Measurements from ENCODE around the gene COLEC11. TPM values are rescaled to one million over a fixed set of nuclear protein-coding genes. Genes with fewer than 3 reads are reported as not detected.
"Not testable (repeated sequence)": the region's sequence is repeated elsewhere in the genome, so short reads cannot be mapped to it uniquely, and the experiment has no call there.

Gene COLEC11
- total and polyA plus RNA-seq, 2 donors from 2014 or later = 7.6 to 34.6 TPM

GRCh38 chr2:3563521-3563976 is 31.4 kb upstream of the COLEC11 start:
- intact Hi-C loops (cut with DNase I) = no loop called here
- Histone ChIP-seq H3K4me1 (ENCODE audit: control insufficient read depth in 2 of 3, insufficient read depth in 2 of 3, low read depth in 1 of 3, low read length in 3 of 3) (no peaks in the 10 kb centered on the region), H3K9me3 (ENCODE audit: control insufficient read depth in 2 of 3, insufficient read depth in 1 of 3, low read length in 3 of 3) (no peaks in the 10 kb centered on the region), H3K27ac (ENCODE audit: low read depth in 2 of 2, low read length in 2 of 2) (no peak overlapping the region), H3K27me3 (ENCODE audit: control insufficient read depth, insufficient read depth, low read length) (no peaks in the 10 kb centered on the region), H3K9ac (ENCODE audit: low read length in 3 of 3) (no peak overlapping the region), H3K4me3 (ENCODE audit: low read length in 3 of 3) (no peak overlapping the region), H3K36me3 (ENCODE audit: control insufficient read depth in 2 of 3, insufficient read depth in 3 of 3, low read length in 3 of 3) (no peaks in the 10 kb centered on the region)
- DNase-seq (no peak), FAIRE-seq (no peak)
- TF ChIP-seq, protein P1, sequence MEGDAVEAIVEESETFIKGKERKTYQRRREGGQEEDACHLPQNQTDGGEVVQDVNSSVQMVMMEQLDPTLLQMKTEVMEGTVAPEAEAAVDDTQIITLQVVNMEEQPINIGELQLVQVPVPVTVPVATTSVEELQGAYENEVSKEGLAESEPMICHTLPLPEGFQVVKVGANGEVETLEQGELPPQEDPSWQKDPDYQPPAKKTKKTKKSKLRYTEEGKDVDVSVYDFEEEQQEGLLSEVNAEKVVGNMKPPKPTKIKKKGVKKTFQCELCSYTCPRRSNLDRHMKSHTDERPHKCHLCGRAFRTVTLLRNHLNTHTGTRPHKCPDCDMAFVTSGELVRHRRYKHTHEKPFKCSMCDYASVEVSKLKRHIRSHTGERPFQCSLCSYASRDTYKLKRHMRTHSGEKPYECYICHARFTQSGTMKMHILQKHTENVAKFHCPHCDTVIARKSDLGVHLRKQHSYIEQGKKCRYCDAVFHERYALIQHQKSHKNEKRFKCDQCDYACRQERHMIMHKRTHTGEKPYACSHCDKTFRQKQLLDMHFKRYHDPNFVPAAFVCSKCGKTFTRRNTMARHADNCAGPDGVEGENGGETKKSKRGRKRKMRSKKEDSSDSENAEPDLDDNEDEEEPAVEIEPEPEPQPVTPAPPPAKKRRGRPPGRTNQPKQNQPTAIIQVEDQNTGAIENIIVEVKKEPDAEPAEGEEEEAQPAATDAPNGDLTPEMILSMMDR (IDR thresholded peaks at IDR 0.05; ENCODE audit: borderline replicate concordance, extremely low read depth, insufficient read depth) = no peak

GRCh38 chr2:3565117-3565516 is 29.8 kb upstream of the COLEC11 start:
- H3K9ac ChIP-seq (ENCODE audit: low read length in 3 of 3) = no peak overlapping the region
- no peak overlapping the region for H3K27ac ChIP-seq (ENCODE audit: low read depth in 2 of 2, low read length in 2 of 2)
- TF ChIP-seq, protein P1 (IDR thresholded peaks at IDR 0.05; ENCODE audit: borderline replicate concordance, extremely low read depth, insufficient read depth) = no peak
- FAIRE-seq = no peak
- intact Hi-C loops (cut with DNase I) = no loop called here
- no peaks in the 10 kb centered on the region for H3K27me3 ChIP-seq (ENCODE audit: control insufficient read depth, insufficient read depth, low read length)
- no peaks in the 10 kb centered on the region for H3K36me3 ChIP-seq (ENCODE audit: control insufficient read depth in 2 of 3, insufficient read depth in 3 of 3, low read length in 3 of 3)
- no peak overlapping the region for H3K4me3 ChIP-seq (ENCODE audit: low read length in 3 of 3)
- H3K9me3 ChIP-seq (ENCODE audit: control insufficient read depth in 2 of 3, insufficient read depth in 1 of 3, low read length in 3 of 3) = no peaks in the 10 kb centered on the region
- no peak for DNase-seq
- no peaks in the 10 kb centered on the region for H3K4me1 ChIP-seq (ENCODE audit: control insufficient read depth in 2 of 3, insufficient read depth in 2 of 3, low read depth in 1 of 3, low read length in 3 of 3)

- Histone ChIP-seq H3K27ac (ENCODE audit: low read depth in 2 of 2, low read length in 2 of 2) (no peak overlapping the region), H3K36me3 (ENCODE audit: control insufficient read depth in 2 of 3, insufficient read depth in 3 of 3, low read length in 3 of 3) (no peaks in the 10 kb centered on the region), H3K27me3 (ENCODE audit: control insufficient read depth, insufficient read depth, low read length) (no peaks in the 10 kb centered on the region), H3K4me3 (ENCODE audit: low read length in 3 of 3) (no peak overlapping the region), H3K4me1 (ENCODE audit: control insufficient read depth in 2 of 3, insufficient read depth in 2 of 3, low read depth in 1 of 3, low read length in 3 of 3) (no peaks in the 10 kb centered on the region), H3K9ac (ENCODE audit: low read length in 3 of 3) (no peak overlapping the region), H3K9me3 (ENCODE audit: control insufficient read depth in 2 of 3, insufficient read depth in 1 of 3, low read length in 3 of 3) (no peaks in the 10 kb centered on the region)
- intact Hi-C loops (cut with DNase I) = no loop called here
- DNase-seq = no peak
- TF ChIP-seq, protein P1 (IDR thresholded peaks at IDR 0.05; ENCODE audit: borderline replicate concordance, extremely low read depth, insufficient read depth) = no peak
- FAIRE-seq = no peak
Observed at GRCh38 chr2:3566806-3567205, 28.1 kb upstream of the COLEC11 start.

GRCh38 chr2:3569656-3570055 is 25.3 kb upstream of the COLEC11 start:
- FAIRE-seq; intact Hi-C loops (cut with DNase I); H3K27ac ChIP-seq (ENCODE audit: low read depth in 2 of 2, low read length in 2 of 2); DNase-seq; H3K4me1 ChIP-seq (ENCODE audit: control insufficient read depth in 2 of 3, insufficient read depth in 2 of 3, low read depth in 1 of 3, low read length in 3 of 3); H3K36me3 ChIP-seq (ENCODE audit: control insufficient read depth in 2 of 3, insufficient read depth in 3 of 3, low read length in 3 of 3); H3K27me3 ChIP-seq (ENCODE audit: control insufficient read depth, insufficient read depth, low read length); H3K4me3 ChIP-seq (ENCODE audit: low read length in 3 of 3); H3K9ac ChIP-seq (ENCODE audit: low read length in 3 of 3); H3K9me3 ChIP-seq (ENCODE audit: control insufficient read depth in 2 of 3, insufficient read depth in 1 of 3, low read length in 3 of 3): not testable (repeated sequence)

Data from kidney (tissue), 14 donors.